ENCODE data around the gene BMP6. TPM values are rescaled to one million over a fixed set of nuclear protein-coding genes. Genes with fewer than 3 reads are reported as not detected.

Gene BMP6
- total RNA-seq, 1 donor from 2014 or later, result 0.97 TPM

DNA sequence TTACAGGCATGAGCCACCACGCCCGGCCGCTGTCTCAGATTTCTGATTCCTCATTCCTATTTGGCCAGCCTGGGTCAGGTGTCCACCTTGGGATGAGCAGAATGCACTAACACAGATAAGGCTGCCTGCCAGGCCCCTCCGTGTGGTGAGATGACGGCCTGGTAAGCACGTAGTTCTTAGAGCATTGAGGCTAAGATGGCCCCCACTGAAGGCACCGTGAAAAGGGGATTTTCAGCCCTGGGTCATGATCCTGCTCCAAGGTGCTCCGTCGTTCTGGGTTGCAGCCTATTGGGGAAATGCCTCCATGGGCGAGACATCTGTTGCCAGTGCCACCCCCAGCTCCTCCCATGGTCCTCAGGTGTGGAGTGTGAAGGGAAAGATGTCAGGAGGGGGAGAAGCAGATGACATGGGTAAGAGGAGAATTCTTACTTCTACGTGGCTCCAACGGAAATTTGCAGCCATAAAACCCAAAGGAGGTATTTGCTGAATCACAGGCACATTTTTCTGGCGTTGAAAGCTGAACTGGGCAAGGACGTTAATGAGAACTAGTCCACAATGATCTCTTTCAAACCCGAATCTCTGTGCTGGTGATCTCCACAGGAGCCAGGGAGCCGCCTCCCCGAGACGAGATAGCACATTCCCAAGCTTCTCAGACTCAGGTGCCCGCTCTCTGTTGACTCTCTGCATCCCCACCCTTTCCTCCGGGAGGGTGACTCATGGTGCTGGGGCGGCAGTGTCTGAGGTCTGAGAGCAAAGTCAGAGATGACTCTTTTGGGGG is 34.0 kb upstream of the BMP6 start:
- Mint-ChIP-seq H3K27ac (ENCODE audit: unreplicated experiment) (peak overlapping the region; percentile 86), H3K36me3 (ENCODE audit: low read depth, unreplicated experiment) (no peaks in the 10 kb centered on the region), H3K9me3 (ENCODE audit: unreplicated experiment) (no peaks in the 10 kb centered on the region), H3K27me3 (ENCODE audit: unreplicated experiment) (peaks cover 3% of the 10 kb centered on the region), H3K4me1 (ENCODE audit: unreplicated experiment) (peaks cover 20% of the 10 kb centered on the region), H3K4me3 (ENCODE audit: unreplicated experiment) (no peak overlapping the region)
- no peak for DNase-seq (ENCODE audit: low spot score)
- TF ChIP-seq, protein P1, sequence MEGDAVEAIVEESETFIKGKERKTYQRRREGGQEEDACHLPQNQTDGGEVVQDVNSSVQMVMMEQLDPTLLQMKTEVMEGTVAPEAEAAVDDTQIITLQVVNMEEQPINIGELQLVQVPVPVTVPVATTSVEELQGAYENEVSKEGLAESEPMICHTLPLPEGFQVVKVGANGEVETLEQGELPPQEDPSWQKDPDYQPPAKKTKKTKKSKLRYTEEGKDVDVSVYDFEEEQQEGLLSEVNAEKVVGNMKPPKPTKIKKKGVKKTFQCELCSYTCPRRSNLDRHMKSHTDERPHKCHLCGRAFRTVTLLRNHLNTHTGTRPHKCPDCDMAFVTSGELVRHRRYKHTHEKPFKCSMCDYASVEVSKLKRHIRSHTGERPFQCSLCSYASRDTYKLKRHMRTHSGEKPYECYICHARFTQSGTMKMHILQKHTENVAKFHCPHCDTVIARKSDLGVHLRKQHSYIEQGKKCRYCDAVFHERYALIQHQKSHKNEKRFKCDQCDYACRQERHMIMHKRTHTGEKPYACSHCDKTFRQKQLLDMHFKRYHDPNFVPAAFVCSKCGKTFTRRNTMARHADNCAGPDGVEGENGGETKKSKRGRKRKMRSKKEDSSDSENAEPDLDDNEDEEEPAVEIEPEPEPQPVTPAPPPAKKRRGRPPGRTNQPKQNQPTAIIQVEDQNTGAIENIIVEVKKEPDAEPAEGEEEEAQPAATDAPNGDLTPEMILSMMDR (IDR thresholded peaks at IDR 0.05; ENCODE audit: unreplicated experiment), result no peak

DNA sequence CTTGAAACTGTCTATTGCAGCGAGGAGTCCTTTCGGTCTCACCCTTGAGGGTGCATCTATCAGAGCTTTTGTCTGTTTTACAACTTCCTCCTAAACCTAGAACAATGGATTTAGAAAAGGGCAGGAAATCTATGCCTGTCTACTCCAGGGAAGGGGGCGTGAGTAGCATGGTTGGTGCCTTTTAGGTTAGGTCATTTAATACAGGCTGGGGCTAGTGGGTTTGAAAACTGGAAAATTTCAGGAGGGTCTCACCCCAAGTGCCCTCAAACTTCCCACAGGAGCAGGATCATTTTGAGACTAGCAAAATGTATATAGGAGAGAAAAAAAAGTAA is 33.5 kb upstream of the BMP6 start:
- peak overlapping the region; percentile 86 for H3K27ac Mint-ChIP-seq (ENCODE audit: unreplicated experiment)
- TF ChIP-seq, protein P1 (IDR thresholded peaks at IDR 0.05; ENCODE audit: unreplicated experiment), result no peak

GRCh38 chr6:7693827-7694226 is 32.1 kb upstream of the BMP6 start:
- TF ChIP-seq, protein P1 (IDR thresholded peaks at IDR 0.05; ENCODE audit: unreplicated experiment), result no peak
- Mint-ChIP-seq H3K4me3 (ENCODE audit: unreplicated experiment) (no peak overlapping the region), H3K27me3 (ENCODE audit: unreplicated experiment) (peaks cover 3% of the 10 kb centered on the region), H3K36me3 (ENCODE audit: low read depth, unreplicated experiment) (no peaks in the 10 kb centered on the region), H3K4me1 (ENCODE audit: unreplicated experiment) (peaks cover 34% of the 10 kb centered on the region), H3K27ac (ENCODE audit: unreplicated experiment) (no peak overlapping the region), H3K9me3 (ENCODE audit: unreplicated experiment) (no peaks in the 10 kb centered on the region)
- no peak for DNase-seq (ENCODE audit: low spot score)

More for the DNA sequence above, 33.5 kb upstream of the BMP6 start:
- no peak for DNase-seq (ENCODE audit: low spot score)
- Mint-ChIP-seq H3K4me1 (ENCODE audit: unreplicated experiment) (peaks cover 23% of the 10 kb centered on the region), H3K36me3 (ENCODE audit: low read depth, unreplicated experiment) (no peaks in the 10 kb centered on the region), H3K4me3 (ENCODE audit: unreplicated experiment) (no peak overlapping the region), H3K27me3 (ENCODE audit: unreplicated experiment) (peaks cover 3% of the 10 kb centered on the region), H3K9me3 (ENCODE audit: unreplicated experiment) (no peaks in the 10 kb centered on the region)

DNA sequence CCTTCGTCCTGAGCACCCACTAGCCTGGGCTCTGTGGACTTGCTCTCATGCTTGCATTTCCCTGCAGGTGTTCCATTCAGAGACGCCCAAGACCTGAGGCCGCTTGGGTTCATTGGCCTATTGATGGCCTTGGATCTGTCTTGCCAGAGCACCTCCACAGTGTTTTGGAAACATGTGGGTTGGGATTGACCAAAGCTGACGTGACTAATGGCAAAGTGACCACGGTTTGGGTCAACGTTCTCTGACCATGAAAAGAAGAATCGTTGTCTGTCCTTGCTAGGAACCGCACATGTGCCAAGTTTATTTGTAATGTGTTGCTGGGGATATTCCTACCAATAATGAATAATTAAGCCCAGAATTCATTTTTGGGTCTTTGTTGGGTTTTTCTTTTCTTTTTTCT is 29.8 kb upstream of the BMP6 start:
- H3K9me3 Mint-ChIP-seq (ENCODE audit: unreplicated experiment), result no peaks in the 10 kb centered on the region
- peaks cover 3% of the 10 kb centered on the region for H3K27me3 Mint-ChIP-seq (ENCODE audit: unreplicated experiment)
- no peak overlapping the region for H3K27ac Mint-ChIP-seq (ENCODE audit: unreplicated experiment)
- H3K36me3 Mint-ChIP-seq (ENCODE audit: low read depth, unreplicated experiment), result no peaks in the 10 kb centered on the region
- peaks cover 28% of the 10 kb centered on the region for H3K4me1 Mint-ChIP-seq (ENCODE audit: unreplicated experiment)
- DNase-seq (ENCODE audit: low spot score), result no peak
- H3K4me3 Mint-ChIP-seq (ENCODE audit: unreplicated experiment), result no peak overlapping the region
- TF ChIP-seq, protein P1 (IDR thresholded peaks at IDR 0.05; ENCODE audit: unreplicated experiment), result no peak

GRCh38 chr6:7697432-7697819 is 28.5 kb upstream of the BMP6 start:
- Mint-ChIP-seq H3K9me3 (ENCODE audit: unreplicated experiment) (no peaks in the 10 kb centered on the region), H3K27me3 (ENCODE audit: unreplicated experiment) (peaks cover 3% of the 10 kb centered on the region), H3K27ac (ENCODE audit: unreplicated experiment) (peak overlapping the region; percentile 12), H3K36me3 (ENCODE audit: low read depth, unreplicated experiment) (no peaks in the 10 kb centered on the region), H3K4me3 (ENCODE audit: unreplicated experiment) (no peak overlapping the region), H3K4me1 (ENCODE audit: unreplicated experiment) (peaks cover 20% of the 10 kb centered on the region)
- DNase-seq (ENCODE audit: low spot score), result no peak
- TF ChIP-seq, protein P1 (IDR thresholded peaks at IDR 0.05; ENCODE audit: unreplicated experiment), result no peak
